ENCODE measurements around the gene DMD.

DNA sequence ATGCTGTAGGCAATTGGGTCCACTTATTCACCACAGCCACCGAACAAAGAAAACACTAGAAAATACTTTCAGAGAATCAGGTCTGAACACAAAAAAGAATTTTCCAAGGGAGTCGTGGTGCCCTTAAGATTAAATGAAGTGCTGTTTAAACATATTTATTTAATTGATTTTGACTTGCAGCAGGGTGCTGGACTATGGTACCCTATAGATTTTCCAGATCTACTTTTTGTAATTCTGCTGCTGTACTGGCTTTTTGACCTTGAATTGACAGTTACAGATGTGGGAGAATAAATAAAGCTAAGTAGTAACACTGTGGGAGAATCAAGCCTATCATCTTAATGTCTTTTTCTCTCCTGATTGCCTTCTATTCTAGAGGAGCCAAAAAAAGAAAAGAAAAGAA is 1404.2 kb downstream of the DMD start:
- TF ChIP-seq EZH2phosphoT487 (IDR thresholded peaks at IDR 0.05) (no peak), EZH2 (IDR thresholded peaks at IDR 0.05) (no peak)
- TF ChIP-seq, protein P1, sequence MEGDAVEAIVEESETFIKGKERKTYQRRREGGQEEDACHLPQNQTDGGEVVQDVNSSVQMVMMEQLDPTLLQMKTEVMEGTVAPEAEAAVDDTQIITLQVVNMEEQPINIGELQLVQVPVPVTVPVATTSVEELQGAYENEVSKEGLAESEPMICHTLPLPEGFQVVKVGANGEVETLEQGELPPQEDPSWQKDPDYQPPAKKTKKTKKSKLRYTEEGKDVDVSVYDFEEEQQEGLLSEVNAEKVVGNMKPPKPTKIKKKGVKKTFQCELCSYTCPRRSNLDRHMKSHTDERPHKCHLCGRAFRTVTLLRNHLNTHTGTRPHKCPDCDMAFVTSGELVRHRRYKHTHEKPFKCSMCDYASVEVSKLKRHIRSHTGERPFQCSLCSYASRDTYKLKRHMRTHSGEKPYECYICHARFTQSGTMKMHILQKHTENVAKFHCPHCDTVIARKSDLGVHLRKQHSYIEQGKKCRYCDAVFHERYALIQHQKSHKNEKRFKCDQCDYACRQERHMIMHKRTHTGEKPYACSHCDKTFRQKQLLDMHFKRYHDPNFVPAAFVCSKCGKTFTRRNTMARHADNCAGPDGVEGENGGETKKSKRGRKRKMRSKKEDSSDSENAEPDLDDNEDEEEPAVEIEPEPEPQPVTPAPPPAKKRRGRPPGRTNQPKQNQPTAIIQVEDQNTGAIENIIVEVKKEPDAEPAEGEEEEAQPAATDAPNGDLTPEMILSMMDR (IDR thresholded peaks at IDR 0.05), result no peak

Data from neural progenitor cell (in vitro differentiated cells).